Activated T-helper 1 cell treated with anti-CD3 and anti-CD28 coated beads, Interleukin-2, amount 50 U/mL, for 16 hours (primary cell): ENCODE measurements around the gene CEL.
"Not testable (repeated sequence)": the region's sequence is repeated elsewhere in the genome, so short reads cannot be mapped to it uniquely, and the experiment has no call there.

Source experiments
- DNase-seq, 2 donors: peaks; one replicate each; pipeline ENCODE4 v3.0.0-alpha.2; 2020; ENCODE audit warnings: low read depth in 1 of 2, low spot score in 1 of 2

CEL gene

DNA sequence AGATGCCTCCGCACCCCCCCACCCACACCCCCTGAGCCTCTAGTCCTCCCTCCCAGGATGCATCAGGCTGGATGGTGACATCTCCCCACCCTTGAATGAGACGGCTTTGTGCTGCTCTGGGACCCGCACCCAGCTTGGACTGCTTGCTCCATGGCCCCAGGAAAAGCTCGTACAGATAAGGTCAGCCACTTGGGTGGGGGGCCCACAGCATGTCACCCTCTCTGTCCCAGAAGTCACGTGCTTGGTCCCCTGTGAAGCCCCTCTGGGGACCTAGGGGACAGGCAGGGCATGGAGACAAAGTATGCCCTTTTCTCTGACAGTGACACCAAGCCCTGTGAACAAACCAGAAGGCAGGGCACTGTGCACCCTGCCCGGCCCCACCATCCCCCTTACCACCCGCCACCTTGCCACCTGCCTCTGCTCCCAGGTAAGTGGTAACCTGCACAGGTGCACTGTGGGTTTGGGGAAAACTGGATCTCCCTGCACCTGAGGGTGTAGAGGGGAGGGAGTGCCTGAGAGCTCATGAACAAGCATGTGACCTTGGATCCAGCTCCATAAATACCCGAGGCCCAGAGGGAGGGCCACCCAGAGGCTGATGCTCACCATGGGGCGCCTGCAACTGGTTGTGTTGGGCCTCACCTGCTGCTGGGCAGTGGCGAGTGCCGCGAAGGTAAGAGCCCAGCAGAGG is 20.3 kb downstream of the CEL start:
- not testable (repeated sequence) for DNase-seq

DNA sequence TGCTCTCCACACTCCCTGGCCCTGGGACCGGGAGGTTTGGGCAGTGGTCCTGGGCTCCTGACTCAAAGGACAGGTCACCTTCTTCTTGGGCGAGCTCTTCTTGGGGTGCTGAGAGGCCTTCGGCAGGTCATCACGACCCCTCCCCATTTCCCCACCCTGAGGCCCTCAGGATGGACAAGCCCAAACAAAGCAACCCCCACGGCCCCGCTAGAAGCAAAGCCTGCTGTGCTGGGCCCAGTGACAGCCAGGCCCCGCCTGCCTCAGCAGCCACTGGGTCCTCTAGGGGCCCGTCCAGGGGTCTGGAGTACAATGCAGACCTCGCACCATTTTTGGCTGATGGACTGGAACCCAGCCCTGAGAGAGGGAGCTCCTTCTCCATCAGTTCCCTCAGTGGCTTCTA is 21.9 kb downstream of the CEL start:
- DNase-seq = not testable (repeated sequence)

DNA sequence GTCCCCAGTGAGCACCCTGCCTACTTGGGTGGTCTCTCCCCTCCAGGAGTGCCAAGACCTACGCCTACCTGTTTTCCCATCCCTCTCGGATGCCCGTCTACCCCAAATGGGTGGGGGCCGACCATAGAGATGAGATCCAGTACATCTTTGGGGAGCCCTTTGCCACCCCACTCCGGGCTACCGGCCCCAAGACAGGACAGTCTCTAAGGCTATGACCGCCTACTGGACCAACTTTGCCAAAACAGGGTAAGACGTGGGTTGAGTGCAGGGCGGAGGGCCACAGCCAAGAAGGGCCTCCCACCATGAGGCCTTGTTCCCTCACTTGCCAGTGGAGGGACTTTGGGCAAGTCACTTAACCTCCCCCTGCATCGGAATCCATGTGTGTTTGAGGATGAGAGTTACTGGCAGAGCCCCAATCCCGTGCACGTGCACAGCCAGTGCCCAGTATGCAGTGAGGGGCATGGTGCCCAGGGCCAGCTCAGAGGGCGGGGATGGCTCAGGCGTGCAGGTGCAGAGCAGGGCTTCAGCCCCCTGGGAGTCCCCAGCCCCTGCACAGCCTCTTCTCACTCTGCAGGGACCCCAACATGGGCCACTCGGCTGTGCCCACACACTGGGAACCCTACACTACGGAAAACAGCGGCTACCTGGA is 24.6 kb downstream of the CEL start:
- DNase-seq = not testable (repeated sequence)

DNA sequence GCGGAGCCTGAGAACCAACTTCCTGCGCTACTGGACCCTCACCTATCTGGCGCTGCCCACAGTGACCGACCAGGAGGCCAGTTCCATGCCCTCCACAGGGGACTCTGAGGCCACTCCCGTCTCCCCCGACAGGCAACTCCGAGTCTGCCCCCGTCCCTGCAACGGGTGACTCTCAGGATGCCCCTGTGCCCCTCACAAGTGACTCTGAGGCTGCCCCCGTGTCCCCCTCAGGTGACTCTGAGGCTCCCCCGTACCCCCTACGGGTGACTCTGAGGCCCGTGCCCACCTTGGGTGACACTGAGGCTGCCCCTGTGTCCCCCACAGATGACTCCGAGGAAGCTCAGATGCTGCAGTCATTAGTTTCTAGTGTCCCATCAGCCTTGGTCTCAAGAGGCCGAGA is 25.1 kb downstream of the CEL start:
- no peak for DNase-seq

DNA sequence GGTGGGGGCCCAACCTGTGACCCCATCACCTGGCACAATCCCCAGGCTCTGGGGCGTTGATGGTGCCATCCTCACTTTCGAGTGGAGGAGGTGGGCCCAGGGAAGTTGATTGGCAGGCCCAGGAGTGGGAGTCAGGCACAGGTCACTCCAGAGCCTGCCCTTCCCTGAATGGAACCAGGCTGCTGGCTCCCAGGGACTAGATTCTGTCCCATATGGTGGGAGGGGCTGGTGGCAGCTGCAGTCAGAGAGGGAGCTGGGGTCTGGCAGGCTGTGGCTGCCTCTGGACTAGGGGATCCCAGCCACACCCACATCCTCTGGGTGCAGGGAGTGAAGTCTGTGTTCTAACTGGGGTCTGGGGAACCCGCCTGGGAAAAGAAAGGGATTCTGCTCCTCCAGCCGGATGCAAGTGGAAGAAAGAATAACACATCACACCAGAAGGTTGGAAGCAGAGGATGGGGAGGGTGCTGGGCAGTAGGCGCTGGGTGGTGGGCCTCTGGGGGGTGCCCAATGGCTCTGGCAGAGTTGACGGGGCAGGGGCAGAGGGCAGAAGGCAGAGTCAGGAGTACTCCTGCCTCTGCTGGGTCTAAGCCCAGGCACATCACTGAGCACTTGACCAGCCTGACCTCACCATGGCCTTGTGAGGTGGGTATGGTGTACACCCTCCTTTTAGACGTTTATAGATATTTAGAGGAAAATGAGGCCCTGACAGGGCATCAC is 25.8 kb downstream of the CEL start:
- DNase-seq = no peak

DNA sequence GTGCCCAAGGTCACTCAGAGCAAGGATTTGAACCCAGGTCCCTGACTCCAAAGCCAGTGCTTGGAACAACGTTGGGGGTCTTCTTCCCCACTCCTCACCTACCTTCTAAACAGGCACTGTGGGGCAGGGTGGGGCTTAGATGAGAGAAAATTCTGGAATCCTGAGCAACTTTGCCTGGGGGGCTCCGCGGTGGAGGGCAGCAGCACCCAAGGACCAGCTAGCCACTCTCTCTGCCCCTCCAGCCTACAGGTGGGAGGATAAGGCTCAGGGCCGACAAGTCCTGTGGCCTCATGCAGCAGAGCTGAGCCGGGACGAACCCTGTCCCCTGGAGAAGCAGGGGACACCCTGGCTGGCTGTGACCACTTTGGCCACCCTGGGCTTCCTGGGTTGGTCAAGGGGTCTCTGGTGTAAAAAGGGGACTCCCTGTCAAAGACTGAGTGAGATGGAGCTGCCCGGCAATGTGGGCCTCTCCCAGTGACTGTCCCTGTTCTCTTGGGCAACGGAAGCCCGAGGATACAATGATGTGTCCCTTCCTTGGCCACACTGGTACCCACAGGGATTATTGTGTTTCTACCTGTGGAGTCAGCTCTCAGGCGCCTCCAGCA is 26.5 kb downstream of the CEL start:
- no peak for DNase-seq

DNA sequence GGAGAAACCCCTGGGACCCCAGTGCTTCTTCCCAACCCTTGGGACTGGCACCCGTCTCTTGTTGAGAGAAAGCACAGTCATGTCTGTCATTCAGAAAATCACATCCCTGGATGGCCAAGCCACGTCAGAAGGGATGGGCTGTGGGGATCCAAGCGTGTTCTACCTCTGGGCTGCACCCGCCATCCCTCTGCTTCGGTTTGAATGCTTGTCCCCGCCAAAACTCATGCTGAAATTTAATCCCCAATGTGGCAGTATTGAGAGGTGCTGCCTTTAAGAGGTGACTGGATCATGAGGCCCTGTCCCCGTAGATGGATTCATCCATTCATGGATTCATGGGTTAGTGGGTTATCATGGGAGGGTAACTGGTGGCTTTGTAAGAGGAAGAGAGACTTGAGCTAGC is 27.0 kb downstream of the CEL start:
- DNase-seq = no peak

DNA sequence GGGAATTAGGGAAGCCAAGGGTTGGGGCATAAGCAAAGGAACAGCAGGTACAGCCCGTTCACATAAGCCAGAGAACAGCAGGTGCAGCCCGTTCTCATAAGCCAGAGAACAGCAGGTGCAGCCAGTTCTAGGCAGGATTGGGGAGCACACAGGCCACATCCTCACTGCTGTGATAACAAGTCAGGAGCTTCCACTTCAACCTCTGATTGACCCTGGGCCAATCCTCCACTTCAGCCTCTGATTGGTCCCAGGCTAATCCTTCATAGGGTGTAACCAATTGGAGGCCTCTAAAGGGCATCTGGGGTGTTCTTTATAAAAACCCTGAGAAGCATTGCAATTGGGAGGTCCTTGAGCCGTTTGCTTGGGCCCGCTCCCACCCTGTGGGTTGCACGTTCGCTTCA is 27.5 kb downstream of the CEL start:
- DNase-seq = no peak

DNA sequence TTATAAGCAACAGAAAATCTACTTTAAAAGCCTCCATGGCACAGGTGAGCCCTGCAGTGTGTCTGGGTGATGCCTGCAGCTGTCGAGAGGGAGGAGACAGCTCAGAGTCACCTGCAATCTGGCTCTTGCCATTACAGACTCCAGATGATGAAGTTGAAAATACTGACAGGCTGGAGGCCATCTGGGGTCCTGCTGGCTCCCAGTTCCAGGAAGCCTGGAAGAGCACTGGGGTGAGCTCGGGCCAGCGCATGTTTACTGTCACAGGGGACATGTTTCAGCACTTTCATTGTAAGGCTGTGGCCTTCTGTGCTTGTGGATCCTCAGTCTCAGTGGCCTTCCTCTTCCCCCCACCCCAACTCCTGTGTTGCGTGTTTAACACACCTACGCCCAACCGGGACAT is 28.4 kb downstream of the CEL start:
- DNase-seq = no peak

DNA sequence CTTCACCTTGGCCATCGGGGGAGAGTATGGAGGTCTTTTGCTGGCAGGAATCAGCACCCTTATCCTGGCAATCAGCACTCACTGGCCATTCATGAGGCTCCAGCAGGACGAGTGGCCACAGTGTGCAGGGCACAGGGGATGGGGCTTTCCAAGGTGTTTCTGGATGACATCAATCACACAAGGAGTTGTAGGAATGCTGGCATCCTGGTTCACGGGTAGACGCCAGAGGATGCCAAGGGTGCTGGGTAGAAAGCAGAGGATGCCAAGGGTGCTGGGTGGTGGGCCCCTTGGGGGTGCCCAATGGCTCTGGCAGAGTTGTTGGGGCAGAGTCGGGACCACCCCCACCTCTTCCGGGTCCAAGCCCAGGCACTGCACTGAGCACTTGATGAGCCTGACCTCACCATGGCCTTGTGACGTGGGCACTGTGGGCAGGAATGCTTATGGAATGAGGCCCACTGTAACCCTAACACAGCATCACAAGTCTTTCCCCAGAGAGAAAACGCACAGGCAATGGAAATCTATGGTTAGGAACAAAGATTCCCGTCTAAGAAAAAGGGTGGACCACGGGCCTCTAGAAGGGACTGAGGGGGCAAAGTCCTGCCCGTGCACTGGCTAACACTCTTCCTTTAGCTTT is 29.1 kb downstream of the CEL start:
- no peak for DNase-seq

DNA sequence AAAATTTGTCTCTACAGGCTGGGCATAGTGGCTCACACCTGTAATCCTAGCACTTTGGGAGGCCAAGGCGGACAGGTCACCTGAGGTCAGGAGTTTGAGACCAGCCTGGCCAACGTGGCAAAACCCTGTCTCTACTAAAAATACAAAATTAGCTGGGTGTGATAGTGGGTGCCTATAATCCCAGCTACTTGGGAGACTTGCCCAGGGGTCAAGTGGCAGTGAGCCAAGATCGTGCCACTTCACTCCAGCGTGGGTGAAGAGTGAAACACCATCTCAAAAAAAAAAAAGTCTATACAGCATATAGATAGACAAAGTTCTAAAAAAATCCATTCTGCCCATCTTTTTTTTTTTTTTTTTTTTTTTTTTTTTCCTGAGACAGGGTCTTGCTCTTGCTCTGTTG is 32.6 kb downstream of the CEL start:
- not testable (repeated sequence) for DNase-seq

DNA sequence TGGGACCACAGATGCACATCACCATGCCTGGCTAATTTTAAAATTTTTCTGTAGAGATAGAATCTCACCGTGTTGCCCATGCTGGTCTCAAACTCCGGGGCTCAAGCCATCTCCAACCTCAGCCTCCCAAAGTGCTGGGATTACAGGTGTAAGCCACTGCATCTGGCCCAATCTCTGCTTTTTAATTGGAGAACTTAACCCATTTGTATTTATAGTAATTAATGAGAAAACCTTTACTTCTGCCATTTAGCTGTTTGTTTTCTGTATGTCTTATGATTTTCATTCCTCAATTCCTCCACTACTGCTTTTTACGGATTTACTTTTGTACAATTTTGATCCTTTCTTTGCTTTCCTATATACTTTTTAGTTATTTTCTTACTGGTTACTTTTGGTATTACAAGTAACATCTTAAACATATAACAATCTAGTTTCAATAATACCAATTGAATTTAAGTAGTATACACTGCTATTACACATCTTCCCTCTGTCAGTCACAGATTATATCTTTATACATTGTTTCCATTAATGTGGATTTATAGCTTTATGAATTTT is 33.1 kb downstream of the CEL start:
- no peak for DNase-seq

DNA sequence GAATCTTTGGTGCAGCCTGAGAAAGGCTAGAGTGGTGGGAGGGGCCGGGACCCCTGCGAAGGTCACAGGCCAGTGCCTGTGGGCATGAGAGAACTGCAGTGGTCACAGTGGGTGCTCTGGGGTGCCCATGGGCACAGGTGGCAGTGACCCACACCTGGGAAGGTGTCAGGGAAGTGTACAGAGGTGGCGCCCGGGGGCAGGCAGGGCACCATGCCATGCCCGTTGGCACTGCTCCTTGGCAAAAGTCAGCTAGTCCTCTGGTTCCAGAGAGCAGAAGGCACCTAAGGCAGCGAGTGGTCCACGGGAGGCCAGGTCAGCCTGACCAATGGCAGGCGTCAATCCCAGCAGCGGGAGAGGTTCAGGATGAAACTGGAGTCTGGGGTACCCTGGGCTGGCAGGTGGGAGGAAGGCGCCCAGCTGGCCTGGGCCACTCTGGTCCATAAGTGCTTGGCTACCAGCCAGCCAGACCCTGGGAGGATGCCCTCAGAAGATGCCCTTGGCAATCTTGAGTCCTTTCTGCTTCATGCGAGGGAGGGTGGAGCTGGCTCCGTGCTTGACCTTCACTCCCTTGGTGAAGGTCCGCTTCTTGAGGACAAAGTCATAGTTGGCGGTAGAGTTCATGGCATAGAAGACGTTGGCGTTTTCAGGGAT is 36.4 kb downstream of the CEL start:
- no peak for DNase-seq

DNA sequence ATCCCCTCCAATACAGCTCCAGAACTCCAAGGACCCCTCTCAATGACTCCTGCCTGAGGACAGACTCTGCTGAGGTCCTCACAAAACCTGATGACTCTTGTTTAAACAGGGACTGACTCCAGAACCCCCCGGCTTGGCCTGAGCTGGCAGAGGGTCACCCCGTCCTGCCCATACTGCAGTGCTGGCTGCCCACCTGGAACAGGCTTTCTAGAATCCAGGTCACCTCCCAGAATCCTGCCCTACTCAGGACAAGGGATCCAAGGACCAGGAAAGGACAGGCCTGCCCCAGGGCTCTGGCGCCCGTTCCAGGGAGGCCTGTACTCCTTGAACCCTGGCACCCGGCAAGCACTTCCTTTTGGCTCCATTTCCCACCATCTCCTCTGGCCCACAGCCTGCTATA is 37.1 kb downstream of the CEL start:
- no peak for DNase-seq

DNA sequence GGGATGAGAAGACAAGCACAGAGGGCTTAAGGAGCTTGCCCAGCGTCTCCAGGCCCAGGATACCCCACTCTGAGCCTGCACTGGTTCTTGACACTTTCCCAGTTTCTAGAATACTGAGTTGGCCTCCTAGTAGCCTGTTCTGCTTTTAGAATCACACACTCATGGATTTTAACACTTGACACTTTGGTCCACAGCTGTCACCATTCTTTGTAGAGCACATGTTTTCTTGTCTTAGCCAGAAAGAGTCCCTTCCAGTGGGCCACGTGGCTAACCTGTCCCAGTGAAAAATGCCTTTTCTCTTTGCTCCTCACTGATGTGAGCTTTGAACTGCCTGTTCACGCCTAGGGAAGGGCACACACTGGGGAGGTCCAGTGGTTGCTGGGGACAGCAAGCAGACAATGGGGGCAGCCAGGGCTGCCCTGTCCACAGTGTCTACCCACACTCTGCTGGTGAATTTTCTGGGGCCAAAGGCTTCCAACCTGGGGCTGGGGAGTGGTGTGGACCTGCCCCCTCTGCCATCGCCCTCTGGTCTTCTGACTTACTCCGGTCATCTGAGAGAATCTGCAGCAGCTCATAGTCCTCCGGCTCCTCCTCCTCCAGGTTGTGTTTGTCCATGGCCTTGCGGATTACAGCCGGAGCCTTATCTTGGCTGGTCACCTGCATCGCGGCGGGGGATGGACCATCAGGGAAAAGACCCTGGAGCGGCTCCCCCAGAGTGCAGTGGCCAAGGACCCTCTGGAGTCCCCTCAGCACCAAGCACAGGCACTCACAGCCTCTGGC is 38.1 kb downstream of the CEL start:
- no peak for DNase-seq

DNA sequence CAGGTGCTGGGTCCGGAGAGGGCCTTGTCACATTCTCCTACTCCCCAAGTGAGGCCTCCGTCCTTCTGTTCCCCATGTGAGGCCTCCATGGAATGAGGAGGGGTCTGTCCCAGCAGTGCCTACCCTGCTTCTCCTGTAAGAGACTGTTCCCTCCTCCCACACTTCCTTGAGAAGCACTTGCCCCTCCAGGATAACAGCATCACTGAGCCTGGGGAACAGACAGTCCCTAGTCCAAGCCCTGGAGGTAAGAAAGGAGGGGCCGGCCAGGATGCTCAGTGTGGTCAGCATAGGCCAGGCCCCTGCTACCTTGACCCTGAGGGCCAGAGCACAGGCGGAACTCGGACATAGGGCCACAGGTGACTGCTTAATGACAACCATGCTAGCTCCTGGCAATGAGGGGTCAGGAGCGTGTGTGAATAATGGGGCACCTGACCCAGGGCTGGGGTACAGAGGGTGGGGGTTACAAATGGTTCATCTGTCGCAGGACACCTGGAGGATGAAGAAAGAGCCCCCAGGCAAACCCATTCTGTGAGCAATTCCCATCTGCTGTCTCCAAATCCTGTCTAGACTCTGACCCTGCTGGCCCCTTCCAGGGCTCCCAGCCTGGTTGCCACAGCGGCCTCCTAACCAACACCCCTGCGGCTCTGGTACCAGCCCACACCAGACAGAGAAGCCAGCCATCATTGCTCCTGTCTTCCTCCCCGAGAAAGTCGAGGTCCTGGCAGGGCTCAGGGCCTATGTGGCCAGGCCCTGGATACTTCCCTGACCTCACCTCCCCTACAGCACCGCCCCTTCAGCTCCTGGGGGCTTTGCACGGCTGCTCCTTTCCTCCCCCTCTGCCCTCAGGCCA is 39.0 kb downstream of the CEL start:
- DNase-seq = no peak

DNA sequence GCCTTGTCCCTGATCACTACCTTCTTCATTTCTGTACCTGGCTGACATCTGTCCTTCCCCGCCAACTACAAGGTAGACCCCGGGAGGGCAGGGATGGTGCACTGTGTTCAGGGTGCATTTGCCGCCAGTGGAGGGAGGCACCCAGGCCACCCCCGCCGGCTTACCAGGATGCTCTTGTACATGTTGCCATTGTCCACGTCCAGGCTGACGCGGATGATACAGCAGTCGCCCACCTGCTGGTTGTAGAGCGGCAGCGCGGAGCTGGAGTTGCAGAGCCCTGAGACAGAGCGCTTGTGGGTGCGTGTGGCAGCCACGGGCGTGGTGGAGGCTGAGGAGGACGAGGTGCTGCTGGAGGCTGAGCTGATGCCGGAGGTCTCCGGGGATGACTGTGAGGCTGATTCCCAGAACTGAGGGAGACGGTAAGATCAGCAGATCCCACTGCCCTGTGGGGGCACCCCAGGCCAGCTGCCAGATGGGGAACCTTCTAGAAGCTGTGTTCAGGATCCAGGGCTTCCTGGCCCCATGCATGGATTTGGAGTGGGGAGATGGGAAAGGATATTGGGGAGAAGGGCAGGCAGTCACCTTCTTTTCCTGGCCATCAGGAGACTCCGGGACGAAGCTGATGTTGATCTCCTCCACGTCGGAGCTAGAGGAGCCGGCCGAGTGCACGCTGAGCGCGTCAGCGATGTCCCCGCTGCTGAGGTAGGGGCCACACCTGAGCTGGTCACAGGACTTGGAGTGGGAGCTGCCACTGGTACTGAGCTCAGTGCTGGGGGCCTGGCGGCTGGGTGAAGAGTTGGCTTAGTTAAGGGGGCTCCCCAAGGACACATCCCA is 39.8 kb downstream of the CEL start:
- DNase-seq = no peak
